Activated B cell treated with CpG ODN at 0.5 μM for 24 hours (primary cell): ENCODE results near the gene PALM. TPM values are rescaled to one million over a fixed set of nuclear protein-coding genes. Genes with fewer than 3 reads are reported as not detected.

Source experiments
- ATAC-seq: fragments of 200-7000 bp; cut with Tn5 transposase; one replicate; pipeline ENCODE4 v1.10.0; 2021; ENCODE audit warnings: low read depth, mild to moderate bottlenecking, moderate library complexity
- CTCF ChIA-PET: fragments of 350-600 bp; sonication (Branson Sonifier 250); formaldehyde crosslinking; loops from one replicate; lab custom pipeline; 2021; ENCODE audit warnings: antibody characterized with exemption; lab: Charles Lee
- POLR2A ChIA-PET: fragments of 350-600 bp; sonication (Branson Sonifier 250); formaldehyde crosslinking; loops from one replicate; lab custom pipeline; 2021; ENCODE audit warnings: antibody characterized with exemption; lab: Charles Lee
- DNase-seq: peaks from one replicate; pipeline ENCODE4 v3.0.0; 2022
- H3K27ac Mint-ChIP-seq: one replicate; pipeline ENCODE4 v1.8.0; 2020; ENCODE audit warnings: mixed read lengths
- H3K27me3 Mint-ChIP-seq: one replicate; pipeline ENCODE4 v1.8.0; 2021; ENCODE audit warnings: mixed read lengths
- H3K36me3 Mint-ChIP-seq: one replicate; pipeline ENCODE4 v1.8.0; 2021; ENCODE audit warnings: low read depth, mixed read lengths
- H3K4me1 Mint-ChIP-seq: one replicate; pipeline ENCODE4 v1.8.0; 2021; ENCODE audit warnings: mixed read lengths
- H3K4me3 Mint-ChIP-seq: one replicate; pipeline ENCODE4 v1.8.0; 2020; ENCODE audit warnings: mild to moderate bottlenecking, mixed read lengths
- H3K9me3 Mint-ChIP-seq: one replicate; pipeline ENCODE4 v1.8.0; 2020; ENCODE audit warnings: mixed read lengths
- intact Hi-C: fragments of 100-400 bp; cut with micrococcal nuclease; formaldehyde crosslinking; loops from one replicate; pipeline ENCODE4 v1.15.1; 2024
- total RNA-seq: library from RNA; stranded (reverse); gene quantifications from 2 replicates; pipeline ENCODE4 v1.2.3, GENCODE V29; 2022
- TF ChIP-seq, protein P1 (sequence below): fragments of 200-600 bp; IDR thresholded peaks from one replicate; pipeline ENCODE4 v1.8.0; 2022; ENCODE audit warnings: antibody characterized with exemption, mild to moderate bottlenecking

PALM gene
- total RNA-seq, 1 donor from 2014 or later, result not detected

DNA sequence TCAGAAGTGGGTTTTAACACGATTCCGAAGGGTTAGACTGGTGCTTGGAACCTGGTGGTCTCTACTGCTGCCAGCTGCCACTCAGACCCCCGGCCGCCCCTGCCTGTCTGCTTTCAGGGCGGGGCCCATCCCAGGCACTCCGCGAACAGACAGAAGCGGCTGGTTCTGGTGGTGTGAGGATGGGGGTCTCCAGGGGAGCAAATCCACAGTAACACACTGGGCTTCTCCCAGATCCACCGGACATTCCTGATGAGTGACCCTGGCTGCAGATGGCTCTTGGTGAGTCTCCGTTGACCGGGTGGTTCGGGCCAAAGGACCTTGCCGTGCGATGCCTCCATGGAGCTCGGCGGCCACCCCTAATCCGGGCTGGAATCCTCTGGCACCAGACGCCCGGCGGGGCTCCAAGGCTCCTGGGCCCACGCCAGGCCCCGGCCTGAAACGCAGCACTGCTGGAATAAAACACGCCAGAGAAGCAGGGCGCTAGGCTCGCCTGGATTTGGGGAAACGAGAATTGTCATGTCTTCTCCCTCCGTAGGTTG, 86.4 kb downstream of the PALM start:
- peaks cover 15% of the 10 kb centered on the region for H3K36me3 Mint-ChIP-seq
- TF ChIP-seq, protein P1, sequence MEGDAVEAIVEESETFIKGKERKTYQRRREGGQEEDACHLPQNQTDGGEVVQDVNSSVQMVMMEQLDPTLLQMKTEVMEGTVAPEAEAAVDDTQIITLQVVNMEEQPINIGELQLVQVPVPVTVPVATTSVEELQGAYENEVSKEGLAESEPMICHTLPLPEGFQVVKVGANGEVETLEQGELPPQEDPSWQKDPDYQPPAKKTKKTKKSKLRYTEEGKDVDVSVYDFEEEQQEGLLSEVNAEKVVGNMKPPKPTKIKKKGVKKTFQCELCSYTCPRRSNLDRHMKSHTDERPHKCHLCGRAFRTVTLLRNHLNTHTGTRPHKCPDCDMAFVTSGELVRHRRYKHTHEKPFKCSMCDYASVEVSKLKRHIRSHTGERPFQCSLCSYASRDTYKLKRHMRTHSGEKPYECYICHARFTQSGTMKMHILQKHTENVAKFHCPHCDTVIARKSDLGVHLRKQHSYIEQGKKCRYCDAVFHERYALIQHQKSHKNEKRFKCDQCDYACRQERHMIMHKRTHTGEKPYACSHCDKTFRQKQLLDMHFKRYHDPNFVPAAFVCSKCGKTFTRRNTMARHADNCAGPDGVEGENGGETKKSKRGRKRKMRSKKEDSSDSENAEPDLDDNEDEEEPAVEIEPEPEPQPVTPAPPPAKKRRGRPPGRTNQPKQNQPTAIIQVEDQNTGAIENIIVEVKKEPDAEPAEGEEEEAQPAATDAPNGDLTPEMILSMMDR, result no peak
- POLR2A ChIA-PET, result interaction anchor here (0.6 kb wide), 1 partner anchor 167 kb away, joined by 7 read pairs; no protein-coding TSS in a partner anchor
- peak overlapping the region; percentile 32 for H3K4me3 Mint-ChIP-seq
- intact Hi-C loops, result loop anchor here (5.0 kb wide), 3 partner anchors 112 to 857 kb away; partner anchors contain the start of genes MBD3 and TCF3
- H3K27ac Mint-ChIP-seq, result no peak overlapping the region
- peaks cover 1% of the 10 kb centered on the region for H3K27me3 Mint-ChIP-seq
- H3K9me3 Mint-ChIP-seq, result no peaks in the 10 kb centered on the region
- CTCF ChIA-PET, result no interaction called here
- DNase-seq (no peak), ATAC-seq (no peak)
- peaks cover 21% of the 10 kb centered on the region for H3K4me1 Mint-ChIP-seq

DNA sequence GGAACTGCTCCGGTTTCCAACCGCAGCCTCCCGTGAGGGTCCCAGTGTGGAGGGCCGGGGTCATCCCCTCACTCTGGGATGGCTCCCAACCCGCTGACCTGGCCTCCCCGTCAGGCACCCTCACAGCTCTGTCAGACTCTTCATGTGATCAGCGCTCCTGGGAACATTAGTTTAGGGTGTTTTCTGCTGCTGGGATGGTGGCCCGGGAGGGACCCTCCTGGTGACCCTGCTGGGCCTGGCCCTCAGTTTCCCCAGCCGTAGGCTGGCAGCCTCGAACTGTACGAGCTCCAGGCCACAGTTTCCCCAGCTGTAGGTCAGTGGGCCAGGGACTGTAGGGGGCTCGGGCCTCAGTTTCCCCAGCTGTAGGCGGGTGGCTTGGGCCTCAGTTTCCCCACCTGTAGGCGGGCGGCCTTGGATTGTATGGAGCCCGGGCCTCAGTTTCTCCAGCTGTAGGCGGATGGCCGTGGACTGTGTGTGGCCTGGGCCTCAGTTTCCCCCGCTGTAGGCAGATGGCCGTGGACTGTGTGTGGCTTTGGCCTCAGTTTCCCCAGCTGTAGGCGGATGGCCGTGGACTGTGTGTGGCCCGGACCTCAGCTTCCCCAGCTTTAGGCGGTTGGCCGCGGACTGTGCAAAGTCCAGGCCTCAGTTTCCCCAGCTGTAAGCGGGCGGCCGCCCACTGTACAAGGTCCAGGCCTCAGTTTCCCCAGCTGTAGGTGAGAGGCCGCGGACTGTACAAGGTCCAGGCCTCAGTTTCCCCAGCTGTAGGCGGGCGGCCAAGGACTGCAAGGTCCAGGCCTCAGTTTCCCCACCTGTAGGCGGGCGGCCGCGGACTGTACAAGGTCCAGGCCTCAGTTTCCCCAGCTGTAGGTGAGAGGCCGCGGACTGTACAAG, 87.2 kb downstream of the PALM start:
- no peak for ATAC-seq
- intact Hi-C loops, result loop anchor here (2.0 to 5.0 kb wide), 6 partner anchors 67 to 856 kb away; partner anchors contain the start of genes CDC34, CIRBP, MBD3 and TCF3
- POLR2A ChIA-PET, result interaction anchor here (0.6 to 1.2 kb wide), 3 partner anchors 97 to 168 kb away, joined by 4 to 7 read pairs (median 6); partner anchors contain the start of genes MED16, POLRMT and RNU6-9
- peak overlapping the region; percentile 89 for H3K4me3 Mint-ChIP-seq
- TF ChIP-seq, protein P1, result no peak
- H3K9me3 Mint-ChIP-seq, result no peaks in the 10 kb centered on the region
- peaks cover 21% of the 10 kb centered on the region for H3K36me3 Mint-ChIP-seq
- CTCF ChIA-PET, result no interaction called here
- no peak for DNase-seq
- peaks cover 27% of the 10 kb centered on the region for H3K4me1 Mint-ChIP-seq
- peaks cover 1% of the 10 kb centered on the region for H3K27me3 Mint-ChIP-seq
- no peak overlapping the region for H3K27ac Mint-ChIP-seq

DNA sequence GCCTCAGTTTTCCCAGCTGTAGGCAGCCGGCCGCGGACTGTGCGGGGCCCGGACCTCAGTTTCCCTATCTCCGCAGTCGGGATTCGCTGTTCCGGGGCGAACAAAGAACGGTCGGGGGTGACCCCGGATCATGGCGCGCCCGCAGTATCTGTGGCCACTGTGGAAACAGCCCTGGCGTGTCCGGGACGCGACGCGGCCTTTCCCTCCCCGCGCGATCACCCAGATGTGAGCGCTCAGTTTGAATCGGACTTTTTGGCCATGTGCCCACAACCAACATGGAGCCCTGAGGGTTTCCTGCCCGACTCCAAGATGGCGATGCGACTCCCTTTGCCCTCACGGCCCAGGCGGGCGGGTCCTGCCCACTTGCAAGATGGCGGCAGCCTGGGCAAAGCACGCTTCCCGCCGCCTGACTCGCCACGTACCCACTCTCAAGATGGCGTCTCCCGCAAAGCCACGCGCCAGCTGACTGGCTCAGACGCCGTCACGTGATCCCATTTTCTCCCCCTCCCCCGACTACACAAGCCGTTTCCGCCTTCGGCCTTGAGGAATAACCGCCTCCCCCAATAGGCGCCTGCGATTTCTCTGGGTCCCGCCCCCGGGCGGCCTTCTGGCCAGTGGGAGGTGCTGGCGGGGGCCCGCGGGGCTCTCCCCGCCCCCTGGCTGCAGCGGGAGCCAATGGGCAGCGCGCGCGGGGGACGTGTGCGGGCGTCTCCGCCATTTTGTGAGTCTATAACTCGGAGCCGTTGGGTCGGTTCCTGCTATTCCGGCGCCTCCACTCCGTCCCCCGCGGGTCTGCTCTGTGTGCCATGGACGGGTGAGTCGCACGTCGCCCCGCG, 88.2 kb downstream of the PALM start, which contains the start of gene PTBP1:
PTBP1 (plus strand) TSS at position 761 of the 836 bp plus-strand sequence; CDS start at position 807, 46 bp downstream.
- Mint-ChIP-seq H3K36me3 (peaks cover 27% of the 10 kb centered on the region), H3K4me1 (peaks cover 34% of the 10 kb centered on the region), H3K9me3 (no peaks in the 10 kb centered on the region), H3K4me3 (peak within 1 kb of the TSS; percentile 89), H3K27me3 (peaks cover under 1% of the 10 kb centered on the region), H3K27ac (peak within 1 kb of the TSS; percentile 79)
- TF ChIP-seq, protein P1, result no peak
- intact Hi-C loops, result loop anchor here (1.0 to 5.0 kb wide), 13 partner anchors 66 to 855 kb away; partner anchors contain the start of genes ATP5F1D, BSG, CDC34 and CIRBP
- ATAC-seq, result peak; percentile 86
- ChIA-PET POLR2A (interaction anchor here (0.6 to 1.9 kb wide), 15 partner anchors 44 to 1765 kb away, joined by 3 to 8 read pairs (median 3); partner anchors contain the start of genes CIRBP, MED16, POLRMT and PRTN3), CTCF (no interaction called here)
- DNase-seq, result peak; percentile 97

Other genes starting within 250 kb of the PALM start
- 0.24 TPM in 1 of 2 replicates, not detected in the other for gene SHC2, start 247.9 kb upstream of the PALM start, total RNA-seq
- gene MADCAM1, start 212.4 kb upstream of the PALM start, total RNA-seq, result 0.40 and 0.76 TPM in 2 replicates
- gene TPGS1, start 201.4 kb upstream of the PALM start, total RNA-seq, result 20.3 and 23.8 TPM in 2 replicates
- gene CDC34, start 177.2 kb upstream of the PALM start, total RNA-seq, result 19.8 and 23.1 TPM in 2 replicates
- 0.22 TPM in 1 of 2 replicates, not detected in the other for gene GZMM, start 164.9 kb upstream of the PALM start, total RNA-seq
- gene BSG, start 136.3 kb upstream of the PALM start, total RNA-seq, result 150 and 152 TPM in 2 replicates
- 0.13 and 0.17 TPM in 2 replicates for gene HCN2, start 119.1 kb upstream of the PALM start, total RNA-seq
- gene POLRMT, start 75.4 kb upstream of the PALM start, total RNA-seq, result 54.7 and 58.2 TPM in 2 replicates
- 0.64 and 0.73 TPM in 2 replicates for gene FGF22, start 69.1 kb upstream of the PALM start, total RNA-seq
- 75.9 and 82.7 TPM in 2 replicates for gene RNF126, start 45.7 kb upstream of the PALM start, total RNA-seq
- 2.1 and 2.2 TPM in 2 replicates for gene FSTL3, start 32.5 kb upstream of the PALM start, total RNA-seq
- gene PRSS57, start 13.5 kb upstream of the PALM start, total RNA-seq, result not detected in 2 replicates
- not detected in 2 replicates for gene MISP, start 42.2 kb downstream of the PALM start, total RNA-seq
- 404 and 417 TPM in 2 replicates for gene PTBP1, start 88.5 kb downstream of the PALM start, total RNA-seq
- gene PLPPR3, start 113.0 kb downstream of the PALM start, total RNA-seq, result not detected in 2 replicates
- gene AZU1, start 118.9 kb downstream of the PALM start, total RNA-seq, result 0.20 and 1.3 TPM in 2 replicates
- gene PRTN3, start 132.1 kb downstream of the PALM start, total RNA-seq, result not detected in 2 replicates
- not detected in 2 replicates for gene ELANE, start 143.4 kb downstream of the PALM start, total RNA-seq
- 0.54 TPM in 1 of 2 replicates, not detected in the other for gene CFD, start 150.7 kb downstream of the PALM start, total RNA-seq
- gene MED16, start 184.3 kb downstream of the PALM start, total RNA-seq, result 76.1 and 79.3 TPM in 2 replicates
- gene RNU6-9, start 184.5 kb downstream of the PALM start, total RNA-seq, result not detected in 2 replicates
- gene R3HDM4, start 204.3 kb downstream of the PALM start, total RNA-seq, result 174 and 189 TPM in 2 replicates
- gene KISS1R, start 208.4 kb downstream of the PALM start, total RNA-seq, result 0.49 TPM in 2 replicates
- 67.7 and 74.9 TPM in 2 replicates for gene ARID3A, start 217.1 kb downstream of the PALM start, total RNA-seq